Coronary artery (tissue), 2 donors: Measurements from ENCODE around the gene CRHR1.
"Not testable (repeated sequence)": the region's sequence is repeated elsewhere in the genome, so short reads cannot be mapped to it uniquely, and the experiment has no call there.

Source experiments
- DNase-seq: peaks from one replicate; pipeline ENCODE4 v3.0.0-alpha.2; 2017; ENCODE audit warnings: low spot score
- H3K27ac ChIP-seq, 2 donors: fragments of 200-600 bp; sonication (generic); one replicate each; pipeline ENCODE4 v1.5.1; 2016 to 2019
- H3K4me3 ChIP-seq: fragments of 200-600 bp; sonication (generic); 2 replicates; pipeline ENCODE4 v1.5.1; 2016; ENCODE audit warnings: mild to moderate bottlenecking, moderate library complexity
- CTCF ChIP-seq: fragments of 200-600 bp; sonication (generic); IDR thresholded peaks from one replicate; pipeline ENCODE4 v1.5.1; 2019; ENCODE audit warnings: antibody characterized with exemption

Gene CRHR1

GRCh38 chr17:45854209-45854608 is 70.1 kb downstream of the CRHR1 start:
- TF ChIP-seq CTCF, result no peak
- DNase-seq, result no peak
- Histone ChIP-seq H3K27ac (no peak overlapping the region), H3K4me3 (no peak overlapping the region)

- H3K4me3 ChIP-seq, result no peak overlapping the region
- no peak for TF ChIP-seq CTCF
- no peak for DNase-seq
Measured at GRCh38 chr17:45855691-45856336, 71.7 kb downstream of the CRHR1 start.

GRCh38 chr17:45857977-45858708 is 74.0 kb downstream of the CRHR1 start:
- TF ChIP-seq CTCF, result no peak
- DNase-seq, result no peak

More at GRCh38 chr17:45855691-45856336, 71.7 kb downstream of the CRHR1 start:
- no peak overlapping the region for H3K27ac ChIP-seq

GRCh38 chr17:45861165-45861564 is 77.0 kb downstream of the CRHR1 start:
- TF ChIP-seq CTCF, result no peak
- Histone ChIP-seq H3K4me3 (no peak overlapping the region), H3K27ac (no peak overlapping the region)
- no peak for DNase-seq

More at GRCh38 chr17:45857977-45858708, 74.0 kb downstream of the CRHR1 start:
- Histone ChIP-seq H3K4me3 (no peak overlapping the region), H3K27ac (no peak overlapping the region)

GRCh38 chr17:45862127-45862526 is 78.0 kb downstream of the CRHR1 start:
- not testable (repeated sequence) for H3K27ac ChIP-seq, DNase-seq, H3K4me3 ChIP-seq

GRCh38 chr17:45863857-45864654 is 79.9 kb downstream of the CRHR1 start:
- Histone ChIP-seq H3K27ac (no peak overlapping the region), H3K4me3 (no peak overlapping the region)
- no peak for DNase-seq
- no peak for TF ChIP-seq CTCF

- DNase-seq, result no peak
- H3K4me3 ChIP-seq, result no peak overlapping the region
- no peak overlapping the region for H3K27ac ChIP-seq
- no peak for TF ChIP-seq CTCF
Measured at GRCh38 chr17:45867171-45867570, 83.1 kb downstream of the CRHR1 start.
